CMK (cell line): ENCODE data around the gene TLE2.

ENCODE experiments used
- DNase-seq: peaks from one replicate; pipeline ENCODE4 v3.0.0-alpha.2; 2010; ENCODE audit warnings: low read depth

TLE2 gene

GRCh38 chr19:3029065-3029923, at the start of gene TLE2:
TSS of gene TLE2 (minus strand) at chr19:3029280. CDS start at chr19:3028904, 376 bp downstream.
- no peak for DNase-seq

DNA sequence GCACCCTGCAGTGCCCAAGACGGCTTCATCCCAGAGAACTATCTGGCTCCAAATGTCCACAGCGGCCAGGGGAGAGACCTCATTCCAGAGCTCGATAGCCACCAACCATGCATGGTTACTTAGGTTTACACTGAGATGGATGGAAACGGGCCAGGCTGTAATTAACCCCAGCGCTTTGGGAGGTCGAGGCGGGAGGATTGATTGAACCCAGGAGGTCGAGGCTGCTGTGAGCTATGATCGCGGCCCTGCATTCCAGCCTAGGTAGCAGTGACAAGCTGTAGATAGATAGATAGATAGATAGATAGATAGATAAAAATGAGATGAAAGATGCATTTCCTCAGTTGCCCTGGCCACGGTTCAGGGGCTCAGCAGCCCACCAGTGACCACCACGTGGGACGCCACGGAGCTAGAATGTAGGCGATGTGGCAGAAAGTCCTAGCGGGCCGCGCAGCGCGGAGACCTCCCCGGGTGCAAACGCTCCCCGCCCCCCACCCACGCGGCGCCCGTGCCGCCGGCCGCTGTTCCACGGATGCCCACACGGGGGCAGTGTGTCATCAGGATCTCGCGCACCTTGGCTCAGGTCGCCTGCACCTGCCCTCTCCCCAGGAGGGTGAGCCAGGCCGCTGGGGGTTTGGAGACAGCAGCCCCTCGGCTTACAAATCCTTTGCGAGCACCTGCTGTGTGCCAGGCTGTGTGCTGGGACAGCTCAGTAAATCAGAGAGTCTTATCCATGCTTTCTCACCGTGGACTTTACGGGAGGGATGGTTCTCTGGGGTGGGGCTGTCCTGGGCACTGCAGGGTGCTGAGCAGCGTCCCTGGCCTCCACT, 46.7 kb upstream of the TLE2 start:
- DNase-seq: no peak

- no peak for DNase-seq
Observed at GRCh38 chr19:3073931-3074595, 45.0 kb upstream of the TLE2 start.

GRCh38 chr19:3073159-3073563, 44.1 kb upstream of the TLE2 start:
- no peak for DNase-seq

- DNase-seq: no peak
Observed at GRCh38 chr19:3071768-3072167, 42.7 kb upstream of the TLE2 start.

- no peak for DNase-seq
Observed at GRCh38 chr19:3068071-3068470, 39.0 kb upstream of the TLE2 start.

GRCh38 chr19:3067563-3067962, 38.5 kb upstream of the TLE2 start:
- no peak for DNase-seq

DNA sequence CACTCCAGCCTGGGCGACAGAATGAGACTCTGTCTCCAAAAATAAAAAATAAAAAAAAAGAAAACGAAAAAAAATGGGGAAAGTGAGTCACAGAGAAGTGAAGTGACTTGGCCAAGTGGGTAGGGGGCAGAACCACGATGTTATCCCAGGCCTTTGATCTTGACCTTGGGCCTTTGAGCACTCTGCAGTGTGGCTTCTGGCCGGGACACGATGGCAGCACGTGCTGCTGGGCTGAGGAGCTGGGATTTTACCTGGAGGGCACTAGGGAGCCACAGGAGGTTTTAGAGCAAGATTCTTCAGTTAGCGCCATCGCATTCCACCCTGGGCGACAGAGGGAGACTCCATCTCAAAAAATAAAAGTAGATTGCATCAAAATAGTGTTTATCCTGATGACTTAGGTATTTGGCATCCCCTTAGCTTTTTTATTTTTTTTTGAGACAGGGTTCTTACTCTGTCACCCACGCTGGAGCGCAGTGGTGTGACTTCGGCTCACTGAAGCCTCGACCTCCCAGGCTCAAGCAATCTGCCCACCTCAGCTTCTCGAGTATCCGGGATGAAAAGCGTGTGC, 37.5 kb upstream of the TLE2 start:
- DNase-seq: no peak

- no peak for DNase-seq
Observed at GRCh38 chr19:3065675-3066357, 36.7 kb upstream of the TLE2 start.

- no peak for DNase-seq
Observed at GRCh38 chr19:3064011-3064330, 34.9 kb upstream of the TLE2 start.

DNA sequence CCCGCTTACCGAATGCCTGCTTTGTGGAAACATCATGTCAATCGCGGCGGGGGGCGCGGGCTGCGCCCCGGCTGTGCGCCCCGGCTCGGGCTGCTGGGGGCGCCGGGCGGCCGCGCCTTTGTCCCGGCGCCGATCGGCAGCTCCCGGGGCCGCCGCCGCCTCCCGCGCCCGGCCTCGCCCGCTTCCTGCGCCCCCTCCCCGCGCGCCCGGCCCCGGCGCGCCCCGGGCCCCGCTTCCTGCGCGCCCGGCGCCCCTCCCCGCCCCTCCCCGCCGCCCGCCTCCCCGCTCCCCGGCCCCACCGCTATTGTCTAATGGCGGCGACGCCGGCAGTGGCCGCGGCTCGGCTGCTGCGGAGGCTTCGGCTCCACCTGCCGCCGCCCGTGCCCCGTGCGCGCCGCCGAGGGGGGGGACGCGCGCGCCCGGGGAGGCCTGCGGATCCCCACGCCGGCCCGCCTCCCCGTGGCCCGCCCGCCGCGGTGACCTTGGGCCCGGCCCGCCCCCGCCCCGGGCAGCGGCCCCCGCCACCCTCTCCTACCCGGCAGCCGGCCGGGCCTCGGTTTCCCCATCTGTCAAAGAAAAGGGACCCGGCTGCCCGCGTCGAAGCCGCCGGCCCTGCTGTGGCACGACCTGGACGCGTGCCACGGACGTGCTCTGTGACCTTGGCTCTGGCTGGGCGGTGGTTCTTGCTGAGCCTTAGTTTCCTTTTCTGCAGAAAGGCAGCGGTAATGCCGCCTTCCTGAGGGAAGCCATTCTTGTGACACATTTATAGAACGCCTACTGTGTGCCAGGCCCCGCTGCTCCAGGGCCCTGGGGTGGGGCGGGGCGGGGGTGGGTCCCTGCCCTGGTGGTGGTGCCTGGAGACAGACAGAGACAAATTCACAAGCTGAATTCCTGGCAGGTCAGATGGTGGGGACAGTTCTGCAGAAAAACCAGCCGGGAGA, 33.4 kb upstream of the TLE2 start, which contains the start of gene TLE5:
TLE5 (minus strand) TSS at position 331 of the 941 bp plus-strand sequence; CDS start at position 36, 295 bp downstream.
- DNase-seq: no peak

- peak; percentile 55 for DNase-seq
Observed at GRCh38 chr19:3061182-3062161, 32.4 kb upstream of the TLE2 start.

GRCh38 chr19:3060857-3061181, 31.7 kb upstream of the TLE2 start:
- no peak for DNase-seq

DNA sequence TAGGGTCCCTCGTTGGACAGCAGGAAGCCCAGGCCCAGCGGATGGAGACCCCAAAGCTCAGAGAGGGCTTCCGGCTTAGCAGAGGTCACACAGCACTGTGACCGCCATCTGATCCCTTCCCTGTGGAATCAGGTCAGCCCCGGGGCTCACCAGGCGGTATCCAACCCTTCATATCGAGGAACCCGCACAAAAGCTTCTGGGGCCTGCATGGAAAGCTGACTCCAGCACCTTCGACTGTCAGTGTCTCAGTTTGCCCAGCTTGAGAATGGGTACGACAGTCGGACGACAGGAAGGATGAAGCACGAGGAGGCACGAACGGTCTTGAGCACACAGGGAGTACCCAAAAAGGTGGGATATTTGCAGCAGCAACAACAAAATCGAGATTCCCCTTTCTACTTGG, 30.6 kb upstream of the TLE2 start:
- DNase-seq: no peak

DNA sequence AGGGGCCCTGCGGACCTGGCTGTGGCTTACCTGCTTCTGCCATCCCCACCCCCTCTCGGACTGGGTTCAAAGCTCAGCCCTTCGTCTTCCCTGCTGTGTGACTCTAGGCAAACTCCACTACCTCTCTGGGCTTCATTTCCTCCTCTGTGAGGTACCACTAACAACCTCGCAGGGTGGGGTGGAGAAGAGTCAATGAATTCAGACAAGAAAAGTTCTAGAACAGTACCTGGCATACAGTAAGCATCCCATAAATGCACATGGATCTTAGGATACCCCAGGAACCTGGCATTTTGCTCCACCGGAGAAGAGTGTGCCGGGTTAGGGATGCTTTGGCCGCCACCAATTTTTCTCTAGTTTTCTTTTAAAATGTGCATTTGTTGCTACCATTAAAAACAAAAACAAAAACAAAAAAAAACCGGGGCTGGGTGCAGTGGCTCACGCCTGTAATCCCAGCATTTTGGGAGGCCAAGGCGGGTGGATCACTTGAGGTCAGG, 29.8 kb upstream of the TLE2 start:
- DNase-seq: no peak

DNA sequence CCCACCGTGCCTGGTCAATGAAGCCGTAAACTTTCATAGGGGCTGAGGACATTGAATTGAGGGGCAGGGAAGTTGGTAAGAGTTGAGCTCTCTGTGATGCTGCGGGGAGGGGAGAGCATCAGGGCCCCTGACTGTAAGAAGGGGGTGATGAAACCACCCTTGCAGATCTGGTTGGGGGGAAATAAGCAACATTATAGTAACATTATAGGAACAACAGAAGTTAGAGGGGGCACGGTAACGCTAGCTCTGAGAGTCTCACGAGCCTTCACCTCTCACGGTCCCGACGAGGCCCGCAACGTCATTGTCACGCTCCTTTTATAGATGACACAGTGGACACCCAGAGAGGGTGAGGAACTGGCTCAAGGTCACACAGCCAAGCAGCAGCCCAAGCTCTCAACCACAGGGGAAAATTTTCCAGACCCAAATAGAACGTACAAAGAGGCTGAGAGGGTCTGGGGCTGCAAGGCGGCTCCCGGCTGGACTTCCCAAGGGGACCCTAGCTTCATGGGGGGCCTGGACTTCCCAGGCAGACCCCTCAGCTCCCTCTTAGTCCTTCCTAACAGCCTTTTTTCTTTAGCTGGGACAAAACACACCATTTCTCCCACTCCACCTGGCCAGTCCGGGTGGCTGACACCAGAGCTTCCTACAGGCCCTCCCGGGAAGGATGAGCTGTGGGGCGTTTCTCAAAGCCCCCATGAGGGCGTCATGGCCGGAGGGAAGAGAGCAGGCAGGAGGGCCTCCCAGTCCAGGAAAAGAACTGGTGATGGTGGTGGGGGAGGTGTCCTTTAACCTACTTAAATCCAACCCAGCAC, 29.1 kb upstream of the TLE2 start:
- DNase-seq: no peak

DNA sequence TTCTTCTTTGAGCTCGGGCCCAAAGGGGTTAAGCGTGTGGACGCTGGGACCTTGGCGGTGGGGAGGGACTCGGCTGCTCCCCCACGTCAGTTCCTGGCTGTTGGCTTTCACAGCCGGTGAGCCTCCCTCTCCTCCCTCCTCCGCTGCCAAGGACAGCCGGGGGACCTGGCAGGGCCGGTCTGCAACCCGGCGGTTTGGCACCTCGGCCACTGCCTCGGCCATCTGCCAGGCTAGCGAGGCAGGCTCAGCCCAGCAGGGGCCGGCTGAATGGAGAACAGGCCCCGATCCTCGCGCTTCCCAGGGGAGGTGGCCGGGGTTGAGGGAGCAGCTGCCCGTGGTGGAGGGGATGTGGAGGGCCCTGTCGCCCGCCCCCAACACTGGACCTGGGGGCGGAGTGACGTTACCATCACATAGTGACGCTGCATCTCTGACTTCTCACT, 28.2 kb upstream of the TLE2 start:
- DNase-seq: no peak

DNA sequence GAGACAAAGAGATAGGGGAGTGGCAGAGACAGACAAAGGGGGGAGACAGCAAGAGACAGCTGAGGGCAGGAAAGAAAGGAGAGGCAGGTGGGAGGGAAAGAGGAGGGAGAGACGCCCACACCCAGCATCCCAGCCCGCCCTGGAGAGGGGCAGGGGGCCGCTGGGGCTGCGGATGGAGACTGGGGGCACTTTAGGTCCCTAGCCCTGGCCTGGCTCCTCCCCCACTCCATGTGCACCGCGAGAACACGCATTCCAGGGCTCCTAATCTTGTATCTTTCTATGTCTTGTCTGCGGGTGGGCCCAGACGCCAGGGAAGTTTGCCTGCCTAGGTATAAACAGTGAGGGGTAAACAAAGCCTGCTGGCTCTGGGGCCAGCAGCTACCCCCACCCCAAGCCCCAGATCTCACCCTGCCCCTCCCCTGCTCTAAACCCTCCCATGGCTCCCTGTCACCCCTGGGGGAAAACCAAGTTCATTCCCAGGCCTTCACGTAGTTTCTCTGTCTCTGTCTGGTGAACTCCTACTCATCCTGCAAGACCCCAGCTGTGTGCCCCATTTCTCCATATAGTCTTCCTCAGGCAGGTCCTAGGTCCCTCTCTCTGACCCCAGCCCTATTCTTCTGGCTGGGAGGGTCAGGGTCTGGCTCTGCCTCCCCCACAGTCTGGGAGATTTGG, 27.5 kb upstream of the TLE2 start:
- DNase-seq: no peak
